HG02973 (cell line): ENCODE results near the gene ZC3H12D.

ENCODE experiments used
- ATAC-seq: cut with Tn5 transposase; IDR thresholded peaks from one replicate; pipeline ENCODE4 v1.9.1; 2021; ENCODE audit warnings: moderate library complexity; ENCODE audit not compliant: unreplicated experiment

The ZC3H12D gene

DNA sequence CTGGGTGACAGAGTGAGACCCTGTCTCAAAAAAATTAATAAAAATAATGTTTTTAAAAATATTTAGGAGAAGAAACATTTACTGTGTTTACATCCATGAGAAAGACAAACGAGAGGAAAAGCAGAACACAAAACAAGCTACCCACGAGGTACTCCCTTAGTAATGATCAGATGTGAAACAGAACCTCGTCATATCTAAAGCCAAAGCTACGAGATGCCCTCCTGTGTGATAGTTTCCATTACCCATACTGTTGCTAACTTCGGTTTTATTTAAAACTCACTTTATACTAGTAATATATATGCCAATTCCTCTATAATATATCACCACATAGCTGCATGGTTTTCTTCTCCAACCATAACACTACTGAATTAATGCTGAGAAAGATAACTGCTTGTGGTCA is 63.7 kb downstream of the ZC3H12D start:
- ATAC-seq, result no peak

- ATAC-seq, result no peak
These were observed 65.0 kb downstream of the ZC3H12D start for GRCh38 chr6:149419696-149420404.

- no peak for ATAC-seq
These were observed 70.0 kb downstream of the ZC3H12D start for GRCh38 chr6:149414821-149415220.

GRCh38 chr6:149414009-149414408 is 70.8 kb downstream of the ZC3H12D start:
- no peak for ATAC-seq

- no peak for ATAC-seq
These were observed 74.3 kb downstream of the ZC3H12D start for GRCh38 chr6:149410557-149410956.

GRCh38 chr6:149409617-149410016 is 75.2 kb downstream of the ZC3H12D start:
- no peak for ATAC-seq

DNA sequence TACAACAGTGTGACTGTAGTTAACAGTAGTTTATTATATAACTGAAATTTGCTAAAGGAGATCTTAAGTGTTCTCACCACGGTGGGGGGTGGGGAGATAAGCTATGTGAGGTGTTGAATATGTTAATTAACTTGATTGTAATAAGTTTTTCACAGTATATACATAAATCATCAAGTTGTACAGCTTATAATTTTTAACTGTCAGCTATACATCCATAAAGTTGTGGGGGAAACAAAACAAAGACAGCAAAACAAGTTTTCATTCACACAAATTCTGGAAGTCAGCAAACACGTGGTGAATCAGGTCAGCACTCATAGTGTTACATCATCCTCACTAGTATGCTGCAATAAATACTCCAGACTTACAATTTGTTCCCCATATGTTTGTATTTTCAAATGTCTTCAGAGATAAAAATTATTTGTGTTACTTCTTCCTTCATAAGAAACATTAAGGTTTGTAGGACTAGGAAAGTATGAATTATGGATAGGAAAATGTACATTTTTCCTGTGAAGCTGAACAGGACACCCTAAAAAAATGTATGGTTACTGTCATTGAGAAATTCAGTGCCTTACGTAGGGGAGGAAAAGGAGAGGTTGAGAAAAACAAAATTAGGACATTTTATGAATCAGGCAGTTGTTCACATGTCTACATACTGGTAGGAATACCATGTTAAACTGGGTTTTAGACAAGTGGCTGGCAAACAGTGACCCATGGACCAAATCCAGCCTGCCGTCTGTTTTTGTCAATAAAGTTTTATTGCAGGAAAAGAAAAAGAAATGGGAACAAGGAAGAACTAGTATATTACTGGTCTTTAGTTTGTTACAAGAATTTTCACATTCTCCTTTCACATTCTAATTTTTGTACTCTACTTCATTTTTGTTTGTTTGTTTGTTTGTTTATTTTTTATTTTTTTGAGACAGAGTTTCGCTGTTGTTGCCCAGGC is 78.7 kb downstream of the ZC3H12D start:
- ATAC-seq, result no peak

- no peak for ATAC-seq
These were observed 81.3 kb downstream of the ZC3H12D start for GRCh38 chr6:149403534-149403933.

- ATAC-seq, result no peak
These were observed 84.8 kb downstream of the ZC3H12D start, which contains the start of gene SUMO4 for GRCh38 chr6:149400050-149400449. Gene SUMO4, plus strand, starts transcription at chr6:149400262. Its CDS starts 130 bp downstream, at chr6:149400392.

DNA sequence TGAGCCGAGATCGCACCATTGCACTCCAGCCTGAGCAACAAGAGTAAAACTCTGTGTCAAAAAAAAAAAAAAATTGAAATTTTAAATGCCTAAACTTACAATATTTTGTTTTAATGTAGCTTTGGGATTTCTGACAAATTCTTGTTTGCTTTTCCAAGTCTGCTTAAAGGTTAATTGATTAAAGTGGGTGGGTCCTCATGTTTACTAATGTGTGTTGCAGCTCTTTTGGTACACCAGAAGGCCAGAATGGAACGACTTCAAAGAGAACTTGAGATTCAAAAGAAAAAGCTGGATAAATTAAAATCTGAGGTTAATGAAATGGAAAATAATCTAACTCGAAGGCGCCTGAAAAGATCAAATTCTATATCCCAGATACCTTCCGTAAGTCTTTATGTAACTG is 87.4 kb downstream of the ZC3H12D start:
- no peak for ATAC-seq
